GM10266 (cell line): ENCODE data around the gene FAH.
"Not testable (repeated sequence)": the region's sequence is repeated elsewhere in the genome, so short reads cannot be mapped to it uniquely, and the experiment has no call there.

Experiments used
- DNase-seq: peaks from one replicate; pipeline ENCODE4 v3.0.0; 2012; ENCODE audit errors: extremely low spot score
- CTCF ChIP-seq: IDR thresholded peaks from 2 replicates; pipeline ENCODE4 v1.5.1; 2012; ENCODE audit warnings: mild to moderate bottlenecking, low read depth; ENCODE audit not compliant: control insufficient read depth, insufficient read depth; ENCODE audit errors: missing control alignments

FAH gene

GRCh38 chr15:80110920-80111319 lies 41.9 kb upstream of the FAH start:
- TF ChIP-seq CTCF, result no peak
- DNase-seq, result no peak

- no peak for TF ChIP-seq CTCF
- DNase-seq, result no peak
Observed at GRCh38 chr15:80114114-80114513, 38.7 kb upstream of the FAH start.

GRCh38 chr15:80115021-80115420 lies 37.8 kb upstream of the FAH start:
- no peak for DNase-seq

GRCh38 chr15:80118956-80119355 lies 33.8 kb upstream of the FAH start:
- DNase-seq, result no peak
- TF ChIP-seq CTCF, result no peak

More at GRCh38 chr15:80115021-80115420, 37.8 kb upstream of the FAH start:
- no peak for TF ChIP-seq CTCF

GRCh38 chr15:80120636-80121035 lies 32.2 kb upstream of the FAH start:
- TF ChIP-seq CTCF, result no peak
- no peak for DNase-seq

- DNase-seq, result no peak
- TF ChIP-seq CTCF, result no peak
Observed at GRCh38 chr15:80121546-80121945, 31.3 kb upstream of the FAH start.

- DNase-seq, result no peak
- no peak for TF ChIP-seq CTCF
Observed at GRCh38 chr15:80123034-80123433, 29.8 kb upstream of the FAH start.

GRCh38 chr15:80127253-80127652 lies 25.5 kb upstream of the FAH start:
- DNase-seq, result not testable (repeated sequence)
